Skeletal muscle satellite cell (primary cell): Measurements from ENCODE around the gene MTA2. TPM values are rescaled to one million over a fixed set of nuclear protein-coding genes. Genes with fewer than 3 reads are reported as not detected.
"Not testable (repeated sequence)": the region's sequence is repeated elsewhere in the genome, so short reads cannot be mapped to it uniquely, and the experiment has no call there.

Experiments
- H3K27me3 ChIP-seq: 2 replicates; pipeline ENCODE4 v1.7.0; 2013; ENCODE audit warnings: low read length; ENCODE audit not compliant: control insufficient read depth, insufficient read depth
- H3K36me3 ChIP-seq: 2 replicates; pipeline ENCODE4 v1.7.0; 2013; ENCODE audit warnings: mild to moderate bottlenecking, control low read depth, low read length; ENCODE audit not compliant: insufficient read depth
- H3K4me1 ChIP-seq: 2 replicates; pipeline ENCODE4 v1.7.0; 2013; ENCODE audit warnings: low read length; ENCODE audit not compliant: control insufficient read depth, insufficient read depth
- H3K4me2 ChIP-seq: 2 replicates; pipeline ENCODE4 v1.7.0; 2013; ENCODE audit warnings: mild to moderate bottlenecking, low read length
- H3K4me3 ChIP-seq: 2 replicates; pipeline ENCODE4 v1.7.0; 2013; ENCODE audit warnings: low read length
- H3K9ac ChIP-seq: 2 replicates; pipeline ENCODE4 v1.7.0; 2013; ENCODE audit warnings: mild to moderate bottlenecking, low read depth, low read length, moderate library complexity
- H3K9me3 ChIP-seq: replicated peaks from 2 replicates; pipeline ENCODE4 v1.7.0; 2013; ENCODE audit warnings: mild to moderate bottlenecking, control low read depth, low read length
- total RNA-seq: library from RNA; depleted of rRNA; stranded (reverse); fragments of >200 nt; gene quantifications from 2 replicates; pipeline ENCODE4 v1.2.3, GENCODE V29; 2012; rRNA removed

MTA2 gene
- 90.0 and 104 TPM in 2 replicates for total RNA-seq

DNA sequence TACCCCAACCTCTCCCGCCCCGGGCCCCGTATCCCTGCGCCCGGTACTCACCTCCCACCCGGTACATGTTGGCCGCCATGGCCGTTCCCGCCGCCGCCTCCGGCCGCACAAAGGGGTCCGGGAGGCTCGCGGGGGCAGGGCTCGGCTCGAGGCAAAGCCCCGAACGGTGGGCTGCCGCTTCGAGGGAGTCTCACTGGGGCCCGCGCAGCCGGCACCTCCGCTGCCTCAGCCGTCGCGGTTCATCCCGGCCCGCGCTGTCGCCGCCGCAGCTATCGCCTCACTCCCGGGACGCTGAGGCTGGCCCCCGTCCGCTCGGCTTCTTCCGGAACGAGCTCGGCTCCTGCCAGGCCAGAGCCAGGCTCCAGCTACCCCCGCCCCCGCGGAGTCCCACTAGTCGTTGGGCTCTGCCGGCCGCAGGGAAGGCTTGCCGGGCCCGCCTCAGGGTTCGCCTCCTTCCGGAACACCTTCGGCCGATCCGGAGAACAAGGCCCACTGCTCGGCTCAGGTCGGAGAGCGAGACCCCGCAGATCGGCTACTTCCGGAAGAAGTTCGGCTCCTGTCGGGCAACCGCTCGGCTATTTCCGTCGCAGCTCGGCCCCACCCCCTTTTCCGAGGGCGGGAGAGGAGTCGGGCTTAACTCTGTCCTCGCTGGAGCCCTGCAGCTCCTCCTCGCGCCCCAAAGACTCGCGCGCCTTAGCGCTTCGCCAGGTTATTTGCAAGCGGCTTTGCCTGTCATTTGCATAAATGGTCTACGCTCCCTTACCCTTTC lies at the start of gene MTA2:
MTA2 (minus strand) TSS at position 494 of the 769 bp plus-strand sequence; CDS start at position 79, 415 bp downstream.
- Histone ChIP-seq H3K4me1 (peaks cover 31% of the 10 kb centered on the region), H3K27me3 (no peaks in the 10 kb centered on the region)

DNA sequence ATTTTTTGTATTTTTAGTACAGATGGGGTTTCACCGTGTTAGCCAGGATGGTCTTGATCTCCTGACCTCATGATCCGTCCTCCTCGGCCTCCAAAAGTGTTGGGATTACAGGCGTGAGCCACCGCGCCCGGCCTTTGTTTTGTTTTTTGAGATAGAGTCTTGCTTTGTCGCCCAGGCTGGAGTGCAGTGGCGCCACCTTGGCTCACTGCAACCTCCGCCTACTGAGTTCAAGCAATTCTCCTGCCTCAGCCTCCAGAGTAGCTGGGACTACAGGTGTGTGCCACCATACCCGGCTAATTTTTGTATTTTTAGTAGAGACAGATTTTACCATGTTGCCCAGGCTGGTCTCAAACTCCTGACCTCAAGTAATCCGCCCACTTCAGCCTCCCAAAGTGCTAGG lies 48.6 kb upstream of the MTA2 start:
- Histone ChIP-seq H3K36me3 (peaks cover 18% of the 10 kb centered on the region), H3K4me1 (peaks cover 31% of the 10 kb centered on the region)
- not testable (repeated sequence) for H3K4me3 ChIP-seq, H3K9ac ChIP-seq, H3K4me2 ChIP-seq, H3K27me3 ChIP-seq, H3K9me3 ChIP-seq

More for the DNA sequence above, at the start of gene MTA2:
- Histone ChIP-seq H3K36me3 (peaks cover 66% of the 10 kb centered on the region), H3K4me2 (peak within 1 kb of the TSS; percentile 85), H3K9me3 (no peaks in the 10 kb centered on the region), H3K4me3 (peak within 1 kb of the TSS; percentile 97), H3K9ac (peak within 1 kb of the TSS; percentile 99)

DNA sequence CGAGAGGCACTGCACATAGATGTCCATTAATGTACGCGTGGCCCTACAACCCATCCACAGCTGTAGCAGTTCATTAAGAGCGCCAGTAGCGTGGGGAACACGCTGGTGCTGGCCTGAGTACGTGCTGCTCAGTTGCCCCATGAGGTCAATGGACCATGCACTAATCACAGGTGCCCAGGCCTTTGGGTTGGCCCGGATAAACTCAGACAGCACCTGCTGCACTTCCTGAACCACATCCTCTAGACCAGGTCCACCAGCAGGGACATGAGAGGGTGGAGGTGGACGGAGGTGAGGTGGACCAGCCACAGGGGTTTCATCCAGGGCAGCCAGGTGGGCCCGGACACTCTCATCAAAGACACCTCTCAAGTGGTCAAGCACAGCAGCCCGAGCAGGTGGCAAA lies 47.8 kb upstream of the MTA2 start:
- H3K4me1 ChIP-seq = peaks cover 38% of the 10 kb centered on the region
- no peak overlapping the region for H3K9ac ChIP-seq
- H3K27me3 ChIP-seq = no peaks in the 10 kb centered on the region

DNA sequence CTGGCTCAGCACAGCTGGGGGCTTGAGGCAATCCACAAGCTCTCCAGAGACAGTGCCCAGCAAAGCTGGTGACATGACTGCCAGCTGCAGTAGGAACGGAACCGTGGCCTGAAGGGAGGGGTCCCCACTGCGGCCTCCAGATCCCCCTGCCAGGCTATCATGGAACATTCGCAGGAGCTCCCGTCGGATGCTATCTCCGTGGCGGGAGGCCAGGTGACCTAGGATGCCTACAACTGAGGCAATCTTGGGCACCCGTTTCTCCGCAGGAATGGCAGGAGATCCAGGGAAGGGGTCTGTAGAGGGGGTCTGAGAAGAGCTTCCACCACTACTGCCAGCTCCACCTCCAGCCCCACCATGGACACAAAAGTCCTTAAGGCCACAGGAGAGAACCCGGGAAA lies 47.3 kb upstream of the MTA2 start:
- Histone ChIP-seq H3K9ac (no peak overlapping the region), H3K4me1 (peaks cover 38% of the 10 kb centered on the region), H3K4me2 (no peak overlapping the region), H3K9me3 (no peaks in the 10 kb centered on the region), H3K36me3 (peaks cover 25% of the 10 kb centered on the region), H3K27me3 (no peaks in the 10 kb centered on the region), H3K4me3 (no peak overlapping the region)

More for the DNA sequence above, 47.8 kb upstream of the MTA2 start:
- H3K9me3 ChIP-seq = no peaks in the 10 kb centered on the region
- no peak overlapping the region for H3K4me3 ChIP-seq
- H3K36me3 ChIP-seq = peaks cover 20% of the 10 kb centered on the region
- no peak overlapping the region for H3K4me2 ChIP-seq

DNA sequence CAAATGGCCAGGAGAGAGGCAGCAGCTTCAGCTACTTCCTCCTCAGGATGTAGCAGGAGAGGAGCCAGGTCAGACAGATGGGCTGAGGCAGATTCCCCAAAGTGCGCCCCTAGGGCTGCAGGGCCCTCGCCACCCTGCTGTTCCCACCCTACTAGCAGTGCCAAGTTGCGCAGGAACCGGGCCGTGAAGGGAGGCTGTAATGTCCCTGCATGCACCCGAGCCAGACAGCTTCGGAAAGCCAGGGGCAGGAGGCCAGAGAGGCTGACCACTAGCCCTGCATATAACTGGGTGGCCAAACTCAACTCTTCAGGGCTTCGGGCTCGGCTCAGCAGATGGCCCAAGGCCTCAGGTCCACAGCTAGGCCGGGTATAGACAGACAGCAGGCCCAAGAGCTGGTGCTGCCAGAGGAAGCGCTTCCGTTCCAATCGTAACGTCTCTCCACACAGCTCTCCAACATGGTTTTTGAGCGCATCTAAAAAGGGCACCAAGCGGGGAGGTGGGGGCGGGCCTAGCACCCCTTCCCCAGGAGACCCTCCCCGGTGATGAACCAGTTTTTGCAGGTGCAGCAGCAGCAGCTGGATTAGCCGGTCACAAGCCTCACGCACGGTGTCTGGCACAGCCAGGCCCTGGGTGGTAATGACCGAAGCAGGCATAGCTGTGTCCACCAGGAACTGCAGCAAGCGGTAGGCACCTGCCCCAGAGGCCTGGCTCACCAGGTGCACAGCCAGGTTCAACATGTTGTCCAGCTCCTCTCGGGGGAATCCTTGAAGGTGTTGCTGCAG lies 46.7 kb upstream of the MTA2 start:
- H3K36me3 ChIP-seq = peaks cover 28% of the 10 kb centered on the region
- H3K4me2 ChIP-seq = no peak overlapping the region
- no peak overlapping the region for H3K9ac ChIP-seq
- H3K4me3 ChIP-seq = no peak overlapping the region
- peaks cover 36% of the 10 kb centered on the region for H3K4me1 ChIP-seq
- H3K27me3 ChIP-seq = no peaks in the 10 kb centered on the region
- H3K9me3 ChIP-seq = no peaks in the 10 kb centered on the region

DNA sequence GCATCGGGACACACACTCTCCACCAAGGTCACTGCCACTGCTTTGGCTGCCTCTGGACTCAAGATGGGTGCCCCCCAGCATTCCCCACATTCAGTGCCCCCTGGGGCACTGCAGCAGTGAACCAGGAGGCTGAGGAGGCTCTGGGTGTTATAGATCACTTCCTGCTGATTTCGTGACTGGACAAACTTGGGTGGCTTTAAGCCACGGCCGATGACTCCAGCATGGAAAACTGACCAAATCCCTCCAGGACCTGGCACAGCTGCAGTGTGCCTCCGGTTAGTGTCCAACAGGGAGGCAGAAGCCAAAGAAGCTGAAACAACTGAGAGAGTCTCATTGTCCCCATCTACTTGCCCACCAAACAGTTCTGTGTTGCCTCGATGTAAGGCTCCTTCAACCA lies 45.9 kb upstream of the MTA2 start:
- Histone ChIP-seq H3K9ac (no peak overlapping the region), H3K4me1 (peaks cover 36% of the 10 kb centered on the region), H3K9me3 (no peaks in the 10 kb centered on the region), H3K4me2 (peak overlapping the region; percentile 68), H3K27me3 (no peaks in the 10 kb centered on the region), H3K36me3 (peaks cover 33% of the 10 kb centered on the region), H3K4me3 (no peak overlapping the region)

DNA sequence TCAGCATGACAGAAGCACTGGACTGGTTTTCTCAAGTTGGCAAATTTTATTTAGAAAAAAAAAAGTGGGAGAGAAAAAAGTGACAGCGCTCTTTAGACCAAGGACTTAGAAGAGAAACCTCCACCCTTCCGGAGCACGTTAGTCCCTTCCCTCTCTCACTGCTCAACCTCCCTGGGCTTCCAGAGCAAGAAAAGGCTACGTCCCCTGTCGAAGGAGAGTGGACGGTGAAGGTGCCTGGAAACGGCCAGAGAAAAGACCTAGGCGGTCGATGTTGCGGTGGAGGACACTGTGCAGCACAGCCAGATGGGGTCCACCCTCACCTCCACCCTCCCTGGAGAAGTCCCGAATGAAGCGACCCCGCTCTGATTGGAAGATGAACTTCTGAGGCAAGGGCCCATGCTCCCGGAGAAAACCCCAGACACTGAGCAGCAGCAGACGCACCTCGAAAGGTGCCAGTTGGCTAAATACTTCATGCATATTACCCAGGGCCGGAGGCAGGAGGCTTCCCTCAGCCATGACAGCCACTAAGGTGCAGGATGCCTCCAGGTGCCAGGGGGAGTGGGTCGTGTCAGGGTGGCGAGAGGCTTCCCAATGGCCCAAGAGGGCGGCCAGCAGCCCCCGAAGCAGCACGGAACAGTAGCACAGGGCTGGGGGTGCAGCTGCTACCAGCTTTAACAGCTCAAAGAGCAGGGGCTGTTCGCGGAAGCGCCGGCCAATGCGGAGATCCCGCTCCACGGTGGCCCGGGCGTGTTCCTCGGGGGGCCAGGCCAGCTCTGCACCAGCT lies 45.4 kb upstream of the MTA2 start:
- Histone ChIP-seq H3K4me1 (peaks cover 32% of the 10 kb centered on the region), H3K9ac (peak overlapping the region; percentile 27), H3K4me2 (peak overlapping the region; percentile 68), H3K27me3 (no peaks in the 10 kb centered on the region), H3K4me3 (peak overlapping the region; percentile 36), H3K9me3 (no peaks in the 10 kb centered on the region), H3K36me3 (peaks cover 34% of the 10 kb centered on the region)

DNA sequence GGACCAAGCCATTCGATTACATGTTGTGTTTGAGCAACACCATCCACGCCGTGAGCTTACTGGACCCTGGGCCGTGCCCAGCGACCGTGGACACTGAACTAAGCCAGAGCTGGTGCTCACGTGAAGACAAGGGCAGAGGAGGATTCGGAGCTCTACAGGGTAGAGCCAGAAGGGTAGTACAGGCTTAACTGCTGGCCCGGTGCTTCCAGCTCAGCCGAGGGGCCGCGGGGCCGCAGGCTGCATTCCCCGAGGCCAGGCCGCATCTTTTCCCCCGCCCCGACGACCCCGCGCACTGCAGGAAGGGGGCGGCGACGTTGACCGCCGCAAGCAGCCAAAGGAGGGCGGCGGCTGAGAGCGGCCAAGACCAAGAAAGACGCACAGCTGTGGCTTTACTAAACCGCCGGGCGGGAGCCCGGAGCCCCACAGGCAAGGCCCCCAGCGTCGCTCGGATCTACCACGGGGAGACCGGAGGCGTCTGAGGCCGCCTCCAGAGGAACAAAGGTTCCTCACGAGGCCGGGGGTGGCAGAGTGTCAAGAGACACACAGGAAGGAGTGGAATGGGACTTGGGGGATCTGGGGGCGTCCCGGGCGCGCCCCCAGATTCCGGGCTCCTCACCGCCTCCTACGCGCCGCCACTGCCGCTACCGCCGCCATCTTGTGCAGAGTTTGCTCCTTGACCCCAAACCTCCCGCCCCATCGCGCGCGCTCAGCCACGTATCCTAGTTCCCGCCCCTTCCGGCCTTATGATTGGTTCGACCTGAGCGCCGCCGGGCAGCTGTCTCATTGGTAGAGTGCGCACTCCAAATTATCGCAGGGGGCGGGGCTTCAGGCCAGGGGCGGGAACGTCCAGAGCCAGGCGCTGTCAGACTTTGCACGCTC lies 44.5 kb upstream of the MTA2 start, which contains the start of gene GANAB:
GANAB (minus strand) TSS at position 668 of the 879 bp plus-strand sequence; CDS start at position 654, 14 bp downstream.
- Histone ChIP-seq H3K36me3 (peaks cover 34% of the 10 kb centered on the region), H3K4me1 (peaks cover 26% of the 10 kb centered on the region), H3K4me3 (peak within 1 kb of the TSS; percentile 96), H3K27me3 (no peaks in the 10 kb centered on the region), H3K9ac (peak within 1 kb of the TSS; percentile 100), H3K4me2 (peak within 1 kb of the TSS; percentile 85), H3K9me3 (no peaks in the 10 kb centered on the region)

DNA sequence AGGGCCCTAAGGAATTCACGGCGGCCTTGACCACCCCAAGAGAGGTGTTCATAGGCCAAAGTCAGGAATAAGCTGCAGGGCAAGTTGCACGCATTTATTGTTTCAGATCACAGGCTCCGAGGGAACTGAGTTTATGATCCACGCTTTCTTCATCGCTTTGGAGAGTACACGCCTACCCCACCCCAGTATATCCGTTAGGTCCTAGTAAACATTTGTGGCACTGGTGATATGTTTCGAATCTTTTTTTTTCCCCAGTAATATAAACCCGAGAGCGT lies 43.9 kb upstream of the MTA2 start:
- H3K27me3 ChIP-seq = no peaks in the 10 kb centered on the region
- H3K4me3 ChIP-seq = peak overlapping the region; percentile 96
- no peaks in the 10 kb centered on the region for H3K9me3 ChIP-seq
- H3K36me3 ChIP-seq = peaks cover 34% of the 10 kb centered on the region
- H3K9ac ChIP-seq = peak overlapping the region; percentile 100
- H3K4me1 ChIP-seq = peaks cover 26% of the 10 kb centered on the region
- H3K4me2 ChIP-seq = peak overlapping the region; percentile 85

DNA sequence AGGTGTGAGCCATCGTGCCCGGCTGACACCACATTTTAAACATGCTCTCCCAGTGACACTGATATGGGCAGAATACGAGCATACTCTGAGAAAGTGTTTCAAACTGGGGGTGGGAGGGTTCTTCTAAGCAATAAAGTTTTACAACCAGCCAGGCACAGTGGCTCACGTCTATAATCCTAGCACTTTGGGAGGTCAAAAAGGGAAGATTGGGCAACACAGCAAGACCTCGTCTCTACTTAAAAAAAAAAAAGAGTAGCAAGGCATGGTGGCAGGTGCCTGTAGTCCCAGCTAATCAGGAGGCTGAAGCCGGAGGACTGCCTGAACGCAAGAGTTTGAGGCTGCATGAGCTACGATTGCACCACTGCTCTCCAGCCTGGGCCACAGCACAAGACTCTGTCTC lies 42.6 kb upstream of the MTA2 start:
- Histone ChIP-seq H3K4me2 (no peak overlapping the region), H3K9ac (no peak overlapping the region), H3K36me3 (peaks cover 34% of the 10 kb centered on the region), H3K9me3 (no peaks in the 10 kb centered on the region), H3K4me1 (peaks cover 26% of the 10 kb centered on the region), H3K27me3 (no peaks in the 10 kb centered on the region), H3K4me3 (no peak overlapping the region)
